Hematopoietic multipotent progenitor cell (in vitro differentiated cells): Measurements from ENCODE around the gene POU5F2. TPM values are rescaled to one million over a fixed set of nuclear protein-coding genes. Genes with fewer than 3 reads are reported as not detected.

Experiments used
- DNase-seq, 3 donors: peaks; one replicate each; pipeline ENCODE4 v3.0.0-alpha.2; 2011 to 2015; ENCODE audit warnings: low read depth in 2 of 3, low spot score in 2 of 3
- total RNA-seq: library from RNA; depleted of rRNA; stranded (reverse); fragments of >200 nt; gene quantifications from one replicate; pipeline ENCODE4 v1.2.3, GENCODE V29; 2012

Gene POU5F2
- total RNA-seq, 1 donor: 1.6 TPM

- peak in 2 of 3 donors; percentile 3 to 52 for DNase-seq
Measured at GRCh38 chr5:93717162-93717561, 24.2 kb downstream of the POU5F2 start.

DNA sequence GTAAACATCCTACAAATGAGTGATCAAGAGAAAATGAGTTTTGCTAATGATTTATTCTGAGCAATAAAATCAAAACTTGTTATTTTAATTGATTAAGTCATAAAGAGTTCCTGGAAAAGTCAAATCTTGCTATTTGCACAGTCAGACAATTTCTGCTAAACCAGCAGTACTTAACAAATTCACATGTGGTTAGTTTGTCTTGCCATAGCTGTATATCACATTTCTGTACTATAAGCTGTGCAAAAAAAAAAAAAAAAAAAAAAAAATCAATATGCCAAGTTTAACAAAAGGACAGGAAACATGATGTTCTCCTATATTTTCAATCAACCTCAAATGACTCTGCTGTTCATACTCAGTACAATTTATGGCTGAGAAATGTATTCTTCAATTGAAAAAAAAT is 24.9 kb downstream of the POU5F2 start:
- DNase-seq: no peak

DNA sequence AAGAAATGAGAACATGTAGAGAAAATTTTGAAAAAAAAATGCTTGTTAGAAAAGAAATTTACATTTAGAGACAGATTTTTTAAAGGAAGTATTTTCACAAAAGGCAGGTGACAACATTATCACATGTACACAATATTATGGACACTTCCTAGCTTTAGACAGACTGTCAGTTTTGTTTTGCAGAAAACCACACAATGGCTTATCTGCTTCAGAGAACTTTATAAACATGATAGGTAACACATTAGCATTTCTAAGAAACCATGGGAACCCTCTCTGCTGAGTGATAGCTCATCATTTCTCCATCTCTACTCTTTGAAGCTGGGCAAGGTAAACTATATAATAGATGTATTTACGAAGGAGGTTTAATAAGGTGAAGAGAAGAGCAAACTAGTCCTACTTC is 25.6 kb downstream of the POU5F2 start:
- DNase-seq: no peak

DNA sequence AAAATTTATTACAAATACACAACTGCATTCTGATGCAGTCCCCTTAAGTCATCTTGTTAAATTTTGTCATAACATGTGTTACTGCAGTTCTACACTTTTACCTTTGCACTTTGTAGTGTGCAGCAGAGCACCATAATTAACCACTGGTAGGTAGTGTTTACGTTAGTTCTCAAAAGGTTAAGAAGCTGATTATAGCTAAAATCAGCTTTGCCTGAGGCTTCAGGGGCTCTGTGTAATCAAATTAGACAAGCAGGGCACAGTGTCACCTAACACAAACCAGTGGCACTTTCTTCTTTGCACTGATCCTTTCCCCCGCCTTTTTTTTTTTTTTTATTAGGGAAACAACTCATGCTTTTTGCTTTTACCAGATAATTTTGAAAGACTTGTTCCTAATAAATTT is 26.1 kb downstream of the POU5F2 start:
- DNase-seq: no peak

DNA sequence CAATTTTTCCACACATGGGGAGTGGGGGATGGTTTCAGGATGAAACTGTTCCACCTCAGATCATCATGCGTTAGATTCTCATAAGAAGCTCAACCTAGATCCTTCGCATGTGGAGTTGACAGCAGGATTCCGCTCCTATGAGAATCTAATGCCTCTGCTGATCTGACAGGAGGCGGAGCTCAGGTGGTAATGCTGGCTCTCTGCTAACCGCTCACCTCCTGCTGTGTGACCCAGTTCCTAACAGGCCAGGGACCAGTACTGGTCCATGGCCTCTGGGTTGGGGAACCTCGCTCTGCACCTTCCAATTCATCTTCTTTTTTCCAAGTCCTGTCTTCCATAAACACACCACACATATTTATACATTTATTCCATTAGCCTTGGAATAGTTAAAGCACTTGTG is 33.0 kb downstream of the POU5F2 start:
- no peak for DNase-seq

DNA sequence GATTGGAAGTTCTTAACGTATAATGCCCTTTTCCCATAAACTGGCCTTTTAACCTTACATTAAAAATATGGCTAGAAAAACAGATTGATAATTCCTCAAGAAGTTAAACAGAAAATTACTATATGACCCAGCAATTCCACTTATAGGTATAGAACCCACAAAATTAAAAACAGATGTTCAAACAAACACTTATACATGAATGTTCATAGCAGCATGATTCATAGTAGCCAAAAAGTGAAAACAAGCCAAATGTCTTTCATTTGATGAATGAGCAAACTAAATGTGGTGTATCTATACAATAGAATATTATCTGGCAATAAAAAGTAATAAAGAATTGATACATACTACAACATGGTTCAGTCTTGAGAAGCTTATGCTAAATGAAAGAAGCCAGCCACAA is 35.5 kb downstream of the POU5F2 start:
- DNase-seq: no peak

DNA sequence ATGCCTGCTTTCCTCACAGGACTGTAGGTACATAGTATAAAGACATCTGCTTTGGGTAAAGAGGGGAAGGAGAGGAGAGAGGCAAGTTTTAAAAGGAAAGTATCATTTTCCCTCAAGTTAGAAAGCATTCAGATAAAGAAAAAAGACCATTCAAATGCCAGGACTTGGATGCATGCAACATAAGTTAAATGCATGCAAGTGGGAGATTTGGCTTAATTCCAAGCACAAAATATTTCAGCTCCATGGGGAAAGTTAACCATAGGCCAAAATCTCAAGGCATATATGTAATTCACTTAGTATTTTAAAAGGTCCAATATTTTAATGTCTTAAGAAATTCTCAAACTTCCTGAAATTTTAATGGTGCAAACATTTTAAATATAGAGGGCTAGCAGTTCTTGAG is 36.4 kb downstream of the POU5F2 start:
- no peak for DNase-seq

DNA sequence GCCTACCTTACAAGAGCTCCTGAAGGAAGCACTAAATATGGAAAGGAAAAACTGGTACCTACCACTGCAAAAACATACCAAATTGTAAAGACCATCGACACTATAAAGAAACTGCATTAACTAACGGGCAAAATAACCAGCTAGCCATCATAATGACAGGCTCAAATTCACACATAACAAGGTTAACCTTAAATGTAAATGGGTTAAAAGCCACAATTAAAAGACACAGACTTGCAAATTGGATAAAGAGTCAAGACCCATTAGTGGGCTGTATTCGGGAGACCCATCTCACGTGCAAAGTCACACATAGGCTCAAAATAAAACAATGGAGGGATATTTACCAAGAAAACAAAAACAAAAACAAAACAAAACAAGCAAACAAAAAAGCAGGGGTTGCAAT is 49.4 kb downstream of the POU5F2 start:
- DNase-seq: no peak

Other genes with a start within 250 kb of the POU5F2 start
- not detected for gene NR2F1-AS1, start 160.4 kb downstream of the POU5F2 start, total RNA-seq
- gene NR2F1, start 158.4 kb downstream of the POU5F2 start, total RNA-seq: not detected